HepG2 (cell line): ENCODE data around the gene UBE2D4. TPM values are rescaled to one million over a fixed set of nuclear protein-coding genes. Genes with fewer than 3 reads are reported as not detected.
A peak's percentile ranks its signal among the peaks of the same experiment; 100 is the strongest.

Source experiments
- CBFB ChIP-seq: sonication (generic); formaldehyde crosslinking; IDR thresholded peaks from 2 replicates; pipeline ENCODE4 v1.4.0; 2020; ENCODE audit warnings: missing genetic modification reagents
- KDM5B ChIP-seq: sonication (generic); formaldehyde crosslinking; IDR thresholded peaks from 2 replicates; pipeline ENCODE4 v1.4.0; 2020; ENCODE audit warnings: missing genetic modification reagents, mild to moderate bottlenecking, borderline replicate concordance
- MTF2 ChIP-seq: sonication (generic); formaldehyde crosslinking; IDR thresholded peaks from 2 replicates; pipeline ENCODE4 v1.5.0; 2020; ENCODE audit warnings: missing genetic modification reagents, borderline replicate concordance
- NFATC3 ChIP-seq: sonication (generic); formaldehyde crosslinking; IDR thresholded peaks from 2 replicates; pipeline ENCODE4 v1.5.1; 2020; ENCODE audit warnings: mild to moderate bottlenecking, missing genetic modification reagents
- NR2C2 ChIP-seq: sonication (generic); formaldehyde crosslinking; IDR thresholded peaks from 2 replicates; pipeline ENCODE4 v1.4.0; 2020; ENCODE audit warnings: missing genetic modification reagents, mild to moderate bottlenecking, moderate library complexity, borderline replicate concordance
- POGZ ChIP-seq: sonication (generic); formaldehyde crosslinking; IDR thresholded peaks from 2 replicates; pipeline ENCODE4 v1.4.0; 2020; ENCODE audit warnings: mild to moderate bottlenecking, missing genetic modification reagents
- REXO4 ChIP-seq: sonication (generic); formaldehyde crosslinking; IDR thresholded peaks from 2 replicates; pipeline ENCODE4 v1.8.0; 2022; ENCODE audit warnings: missing genetic modification reagents, mild to moderate bottlenecking, borderline replicate concordance
- RXRA ChIP-seq: sonication (generic); formaldehyde crosslinking; IDR thresholded peaks from 2 replicates; pipeline ENCODE4 v1.5.1; 2020; ENCODE audit warnings: missing genetic modification reagents
- SIN3A ChIP-seq: IDR thresholded peaks from 2 replicates; pipeline ENCODE4 v1.6.1; 2011; ENCODE audit warnings: low read depth, mild to moderate bottlenecking, control low read depth, low read length, borderline replicate concordance
- SSRP1 ChIP-seq: IDR thresholded peaks from 2 replicates; pipeline ENCODE4 v1.6.1; 2016; ENCODE audit warnings: control low read depth
- ZFP36L1 ChIP-seq: sonication (generic); formaldehyde crosslinking; IDR thresholded peaks from 2 replicates; pipeline ENCODE4 v1.8.0; 2022; ENCODE audit warnings: mild to moderate bottlenecking, missing genetic modification reagents, moderate library complexity
- ZFY ChIP-seq: sonication (generic); formaldehyde crosslinking; IDR thresholded peaks from 2 replicates; pipeline ENCODE4 v1.4.0; 2020; ENCODE audit warnings: missing genetic modification reagents
- ZFYVE20 ChIP-seq: sonication (generic); formaldehyde crosslinking; IDR thresholded peaks from 2 replicates; pipeline ENCODE4 v1.8.0; 2023; ENCODE audit warnings: low read depth, mild to moderate bottlenecking, moderate library complexity, missing genetic modification reagents, borderline replicate concordance
- ZNF251 ChIP-seq: sonication (generic); formaldehyde crosslinking; IDR thresholded peaks from 2 replicates; pipeline ENCODE4 v1.9.0; 2021; ENCODE audit warnings: mild to moderate bottlenecking, missing genetic modification reagents
- ZNF264 ChIP-seq: sonication (generic); formaldehyde crosslinking; IDR thresholded peaks from 2 replicates; pipeline ENCODE4 v1.4.0; 2020; ENCODE audit warnings: missing genetic modification reagents
- ZNF33A ChIP-seq: sonication (generic); formaldehyde crosslinking; IDR thresholded peaks from 2 replicates; pipeline ENCODE4 v1.5.1; 2020; ENCODE audit warnings: missing genetic modification reagents, mild to moderate bottlenecking, moderate library complexity, borderline replicate concordance
- ZNF543 ChIP-seq: sonication (generic); formaldehyde crosslinking; IDR thresholded peaks from 2 replicates; pipeline ENCODE4 v1.4.0; 2020; ENCODE audit warnings: mild to moderate bottlenecking, missing genetic modification reagents
- ZNF577 ChIP-seq: sonication (generic); formaldehyde crosslinking; IDR thresholded peaks from 2 replicates; pipeline ENCODE4 v1.4.0; 2020; ENCODE audit warnings: mild to moderate bottlenecking, low read depth, missing genetic modification reagents, borderline replicate concordance
- ZNF605 ChIP-seq: sonication (generic); formaldehyde crosslinking; IDR thresholded peaks from 2 replicates; pipeline ENCODE4 v1.8.0; 2022; ENCODE audit warnings: mild to moderate bottlenecking, missing genetic modification reagents
- ZNF629 ChIP-seq: sonication (generic); formaldehyde crosslinking; conservative IDR thresholded peaks from 2 replicates; pipeline ENCODE4 v1.5.0; 2020; ENCODE audit warnings: missing genetic modification reagents
- ZNF761 ChIP-seq: sonication (generic); formaldehyde crosslinking; conservative IDR thresholded peaks from 2 replicates; pipeline ENCODE4 v1.4.0; 2020; ENCODE audit warnings: mild to moderate bottlenecking, missing genetic modification reagents
- polyA plus RNA-seq, 8 experiments: library from polyadenylated mRNA; depleted of rRNA in 3 of 8; stranded (reverse) in 7 of 8; unstranded in 1 of 8; fragments of >200 nt; fragmentation: Illumina TruSeq in 4 of 8; extraction: Trizol in 4 of 8; gene quantifications; 2 replicates each; pipeline versions ENCODE4 v1.2.1 to v1.2.3, GENCODE V29; 2011 to 2016; ENCODE audit warnings: low read depth in 4 of 8, missing spikeins in 1 of 8, mixed read lengths in 1 of 8; ENCODE audit not compliant: insufficient read depth in 1 of 8
- total RNA-seq, 5 experiments: library from RNA; depleted of rRNA; stranded (reverse); fragments of >200 nt; fragmentation: Illumina TruSeq; extraction: Trizol; gene quantifications; 2 replicates each; pipeline ENCODE4 v1.2.3, GENCODE V29; 2016; ENCODE audit warnings: low read depth in 1 of 5
- TF ChIP-seq, protein P1 (sequence below): sonication (generic); formaldehyde crosslinking; IDR thresholded peaks from 2 replicates; pipeline ENCODE4 v1.4.0; 2020; ENCODE audit warnings: missing genetic modification reagents
- TF ChIP-seq, protein P2 (sequence below): sonication (generic); formaldehyde crosslinking; IDR thresholded peaks from 2 replicates; pipeline ENCODE4 v1.8.0; 2022; ENCODE audit warnings: mild to moderate bottlenecking, missing genetic modification reagents, moderate library complexity
- TF ChIP-seq, protein P3 (sequence below): IDR thresholded peaks from 2 replicates; pipeline ENCODE4 v1.6.1; 2016
- TF ChIP-seq, protein P4 (sequence below): sonication (generic); formaldehyde crosslinking; IDR thresholded peaks from 2 replicates; pipeline ENCODE4 v1.4.0; 2020; ENCODE audit warnings: missing genetic modification reagents

Gene UBE2D4
- total and polyA plus RNA-seq, 2 of the 13 experiments (the other 11 are each of a cell fraction or from before 2014, with no cell fraction given), result 9.9 to 16.0 TPM

DNA sequence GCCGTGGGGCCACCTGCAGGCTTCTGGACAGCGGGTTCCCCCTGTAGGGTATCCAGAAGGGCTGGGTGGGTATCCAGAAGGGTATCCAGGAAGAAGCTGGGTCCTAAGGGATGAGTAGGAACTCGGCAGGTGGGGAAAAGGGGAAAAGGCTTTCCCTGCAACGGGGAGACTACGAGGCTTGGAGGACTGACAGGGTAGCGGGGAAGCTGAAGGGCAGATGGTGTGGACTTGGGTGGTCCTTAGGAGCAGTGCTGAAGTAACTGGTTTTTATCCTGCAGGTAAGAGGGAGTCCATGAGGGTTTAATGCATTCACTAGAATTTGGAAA lies 525 bp downstream of the UBE2D4 start (continued):
- TF ChIP-seq, protein P1, sequence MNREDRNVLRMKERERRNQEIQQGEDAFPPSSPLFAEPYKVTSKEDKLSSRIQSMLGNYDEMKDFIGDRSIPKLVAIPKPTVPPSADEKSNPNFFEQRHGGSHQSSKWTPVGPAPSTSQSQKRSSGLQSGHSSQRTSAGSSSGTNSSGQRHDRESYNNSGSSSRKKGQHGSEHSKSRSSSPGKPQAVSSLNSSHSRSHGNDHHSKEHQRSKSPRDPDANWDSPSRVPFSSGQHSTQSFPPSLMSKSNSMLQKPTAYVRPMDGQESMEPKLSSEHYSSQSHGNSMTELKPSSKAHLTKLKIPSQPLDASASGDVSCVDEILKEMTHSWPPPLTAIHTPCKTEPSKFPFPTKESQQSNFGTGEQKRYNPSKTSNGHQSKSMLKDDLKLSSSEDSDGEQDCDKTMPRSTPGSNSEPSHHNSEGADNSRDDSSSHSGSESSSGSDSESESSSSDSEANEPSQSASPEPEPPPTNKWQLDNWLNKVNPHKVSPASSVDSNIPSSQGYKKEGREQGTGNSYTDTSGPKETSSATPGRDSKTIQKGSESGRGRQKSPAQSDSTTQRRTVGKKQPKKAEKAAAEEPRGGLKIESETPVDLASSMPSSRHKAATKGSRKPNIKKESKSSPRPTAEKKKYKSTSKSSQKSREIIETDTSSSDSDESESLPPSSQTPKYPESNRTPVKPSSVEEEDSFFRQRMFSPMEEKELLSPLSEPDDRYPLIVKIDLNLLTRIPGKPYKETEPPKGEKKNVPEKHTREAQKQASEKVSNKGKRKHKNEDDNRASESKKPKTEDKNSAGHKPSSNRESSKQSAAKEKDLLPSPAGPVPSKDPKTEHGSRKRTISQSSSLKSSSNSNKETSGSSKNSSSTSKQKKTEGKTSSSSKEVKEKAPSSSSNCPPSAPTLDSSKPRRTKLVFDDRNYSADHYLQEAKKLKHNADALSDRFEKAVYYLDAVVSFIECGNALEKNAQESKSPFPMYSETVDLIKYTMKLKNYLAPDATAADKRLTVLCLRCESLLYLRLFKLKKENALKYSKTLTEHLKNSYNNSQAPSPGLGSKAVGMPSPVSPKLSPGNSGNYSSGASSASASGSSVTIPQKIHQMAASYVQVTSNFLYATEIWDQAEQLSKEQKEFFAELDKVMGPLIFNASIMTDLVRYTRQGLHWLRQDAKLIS (CRISPR knock-in tag), result no peak
- TF ChIP-seq CBFB (no peak), NR2C2 (CRISPR knock-in tag) (no peak), ZFYVE20 (no peak), ZNF605 (no peak), ZNF629 (CRISPR knock-in tag) (no peak), ZNF577 (CRISPR knock-in tag) (no peak), SSRP1 (CRISPR knock-in tag) (no peak), KDM5B (CRISPR knock-in tag) (no peak), ZNF251 (no peak), POGZ (no peak; the same call in 1 of the 2 replicates), MTF2 (CRISPR knock-in tag) (no peak), REXO4 (no peak), ZNF264 (CRISPR knock-in tag) (0 out of 2 replicates have a peak, but pooled peaks have one; percentile 8), ZNF33A (CRISPR knock-in tag) (no peak), ZNF543 (CRISPR knock-in tag) (peak; percentile 100), SIN3A (no peak), ZNF761 (CRISPR knock-in tag) (0 out of 2 replicates have a peak, but pooled peaks have one; percentile 24), NFATC3 (CRISPR knock-in tag) (no peak), ZFP36L1 (CRISPR knock-in tag) (no peak), ZFY (no peak), RXRA (no peak)
- TF ChIP-seq, protein P2, sequence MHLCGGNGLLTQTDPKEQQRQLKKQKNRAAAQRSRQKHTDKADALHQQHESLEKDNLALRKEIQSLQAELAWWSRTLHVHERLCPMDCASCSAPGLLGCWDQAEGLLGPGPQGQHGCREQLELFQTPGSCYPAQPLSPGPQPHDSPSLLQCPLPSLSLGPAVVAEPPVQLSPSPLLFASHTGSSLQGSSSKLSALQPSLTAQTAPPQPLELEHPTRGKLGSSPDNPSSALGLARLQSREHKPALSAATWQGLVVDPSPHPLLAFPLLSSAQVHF, result no peak
- TF ChIP-seq, protein P3, sequence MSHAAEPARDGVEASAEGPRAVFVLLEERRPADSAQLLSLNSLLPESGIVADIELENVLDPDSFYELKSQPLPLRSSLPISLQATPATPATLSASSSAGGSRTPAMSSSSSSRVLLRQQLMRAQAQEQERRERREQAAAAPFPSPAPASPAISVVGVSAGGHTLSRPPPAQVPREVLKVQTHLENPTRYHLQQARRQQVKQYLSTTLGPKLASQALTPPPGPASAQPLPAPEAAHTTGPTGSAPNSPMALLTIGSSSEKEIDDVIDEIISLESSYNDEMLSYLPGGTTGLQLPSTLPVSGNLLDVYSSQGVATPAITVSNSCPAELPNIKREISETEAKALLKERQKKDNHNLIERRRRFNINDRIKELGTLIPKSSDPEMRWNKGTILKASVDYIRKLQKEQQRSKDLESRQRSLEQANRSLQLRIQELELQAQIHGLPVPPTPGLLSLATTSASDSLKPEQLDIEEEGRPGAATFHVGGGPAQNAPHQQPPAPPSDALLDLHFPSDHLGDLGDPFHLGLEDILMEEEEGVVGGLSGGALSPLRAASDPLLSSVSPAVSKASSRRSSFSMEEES (CRISPR knock-in tag), result no peak
- TF ChIP-seq, protein P4, sequence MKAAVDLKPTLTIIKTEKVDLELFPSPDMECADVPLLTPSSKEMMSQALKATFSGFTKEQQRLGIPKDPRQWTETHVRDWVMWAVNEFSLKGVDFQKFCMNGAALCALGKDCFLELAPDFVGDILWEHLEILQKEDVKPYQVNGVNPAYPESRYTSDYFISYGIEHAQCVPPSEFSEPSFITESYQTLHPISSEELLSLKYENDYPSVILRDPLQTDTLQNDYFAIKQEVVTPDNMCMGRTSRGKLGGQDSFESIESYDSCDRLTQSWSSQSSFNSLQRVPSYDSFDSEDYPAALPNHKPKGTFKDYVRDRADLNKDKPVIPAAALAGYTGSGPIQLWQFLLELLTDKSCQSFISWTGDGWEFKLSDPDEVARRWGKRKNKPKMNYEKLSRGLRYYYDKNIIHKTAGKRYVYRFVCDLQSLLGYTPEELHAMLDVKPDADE, result no peak
